SU-DHL-6 (cell line): ENCODE measurements around the gene ARSD.
"Not testable (repeated sequence)": the region's sequence is repeated elsewhere in the genome, so short reads cannot be mapped to it uniquely, and the experiment has no call there.

ENCODE experiments used
- H2AFZ ChIP-seq: fragments of 200-600 bp; sonication (generic); 2 replicates; pipeline ENCODE4 v1.6.1; 2014; ENCODE audit warnings: low read depth, mild to moderate bottlenecking, moderate library complexity, mixed read lengths, antibody characterized with exemption, low read length; ENCODE audit not compliant: severe bottlenecking
- H3F3A ChIP-seq: fragments of 200-600 bp; shearing (Covaris generic); 2 replicates; pipeline ENCODE4 v1.6.0; 2016; ENCODE audit warnings: antibody characterized with exemption, mild to moderate bottlenecking; ENCODE audit not compliant: insufficient read depth
- H3K27ac ChIP-seq: fragments of 200-600 bp; sonication (generic); 2 replicates; pipeline ENCODE4 v1.5.1; 2016; ENCODE audit warnings: low read depth, mild to moderate bottlenecking, low read length, moderate library complexity, mixed read lengths
- H3K27me3 ChIP-seq: fragments of 200-600 bp; sonication (generic), shearing (Covaris generic); 2 replicates; pipeline ENCODE4 v1.6.0; 2014; ENCODE audit warnings: mild to moderate bottlenecking, low read length
- H3K36me3 ChIP-seq: fragments of 200-600 bp; sonication (generic); 2 replicates; pipeline ENCODE4 v1.6.1; 2014; ENCODE audit warnings: mild to moderate bottlenecking, low read length, mixed read lengths
- H3K4me2 ChIP-seq: fragments of 300-600, 200-600 bp; shearing (Covaris generic), sonication (generic); 2 replicates; pipeline ENCODE4 v1.6.0; 2014; ENCODE audit warnings: low read length, low read depth, mild to moderate bottlenecking; ENCODE audit not compliant: poor library complexity, severe bottlenecking
- H3K4me3 ChIP-seq: fragments of 200-600 bp; sonication (generic); 2 replicates; pipeline ENCODE4 v1.5.1; 2014; ENCODE audit warnings: antibody characterized with exemption, low read length, mild to moderate bottlenecking, mixed read lengths; ENCODE audit not compliant: insufficient read depth, poor library complexity, severe bottlenecking
- H3K79me2 ChIP-seq: fragments of 200-600 bp; sonication (generic); 2 replicates; pipeline ENCODE4 v1.6.1; 2014; ENCODE audit warnings: mild to moderate bottlenecking, low read length, moderate library complexity; ENCODE audit not compliant: insufficient read depth
- H3K9ac ChIP-seq: fragments of 200-600 bp; sonication (generic); 2 replicates; pipeline ENCODE4 v1.7.0; 2014; ENCODE audit warnings: mild to moderate bottlenecking, low read length
- H3K9me2 ChIP-seq: fragments of 200-600 bp; sonication (generic); replicated peaks from 2 replicates; pipeline ENCODE4 v1.6.1; 2014; ENCODE audit warnings: low read length; ENCODE audit not compliant: insufficient read depth
- H3K9me3 ChIP-seq: fragments of 200-600 bp; sonication (generic); 2 replicates; pipeline ENCODE4 v1.6.1; 2014; ENCODE audit warnings: low read length, mixed read lengths; ENCODE audit not compliant: insufficient read depth
- H4K20me1 ChIP-seq: fragments of 200-600 bp; sonication (generic); 2 replicates; pipeline ENCODE4 v1.6.1; 2014; ENCODE audit warnings: low read depth, mild to moderate bottlenecking, antibody characterized with exemption, low read length, moderate library complexity, mixed read lengths
- EZH2phosphoT487 ChIP-seq: fragments of 200-600 bp; sonication (generic), shearing (Covaris generic); conservative IDR thresholded peaks from 2 replicates; pipeline ENCODE4 v1.6.1; 2018; ENCODE audit warnings: mild to moderate bottlenecking, antibody characterized with exemption, low read length, moderate library complexity, mixed read lengths
- TF ChIP-seq, protein P1 (sequence below): fragments of 200-600 bp; sonication (generic); IDR thresholded peaks from one replicate; pipeline ENCODE4 v1.5.1; 2017; ENCODE audit warnings: antibody characterized with exemption, mild to moderate bottlenecking, low read length, moderate library complexity; ENCODE audit not compliant: insufficient read depth, poor library complexity, severe bottlenecking

ARSD gene

DNA sequence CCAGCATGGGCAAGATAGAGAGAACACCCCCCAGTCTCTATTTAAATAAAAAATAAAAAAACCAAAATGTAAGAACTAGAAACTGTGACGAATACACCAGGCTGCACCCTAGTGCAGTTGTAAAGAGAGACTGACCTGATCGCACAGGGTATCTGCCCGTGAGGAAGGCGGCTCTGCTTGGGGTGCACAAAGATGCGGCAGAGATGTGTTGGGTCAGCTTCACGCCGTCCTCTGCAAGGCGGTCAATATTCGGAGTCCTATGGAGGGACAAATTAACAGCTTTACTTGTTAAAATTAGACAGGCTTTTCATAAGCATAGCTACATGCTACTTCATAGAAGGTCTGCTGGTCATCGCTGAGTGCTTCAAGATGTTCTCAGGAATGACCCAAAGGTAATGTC, 26.1 kb upstream of the ARSD start:
- no peaks in the 10 kb centered on the region for H3K36me3 ChIP-seq
- H3K9me3 ChIP-seq, result no peaks in the 10 kb centered on the region
- no peaks in the 10 kb centered on the region for H3K79me2 ChIP-seq
- TF ChIP-seq, protein P1, sequence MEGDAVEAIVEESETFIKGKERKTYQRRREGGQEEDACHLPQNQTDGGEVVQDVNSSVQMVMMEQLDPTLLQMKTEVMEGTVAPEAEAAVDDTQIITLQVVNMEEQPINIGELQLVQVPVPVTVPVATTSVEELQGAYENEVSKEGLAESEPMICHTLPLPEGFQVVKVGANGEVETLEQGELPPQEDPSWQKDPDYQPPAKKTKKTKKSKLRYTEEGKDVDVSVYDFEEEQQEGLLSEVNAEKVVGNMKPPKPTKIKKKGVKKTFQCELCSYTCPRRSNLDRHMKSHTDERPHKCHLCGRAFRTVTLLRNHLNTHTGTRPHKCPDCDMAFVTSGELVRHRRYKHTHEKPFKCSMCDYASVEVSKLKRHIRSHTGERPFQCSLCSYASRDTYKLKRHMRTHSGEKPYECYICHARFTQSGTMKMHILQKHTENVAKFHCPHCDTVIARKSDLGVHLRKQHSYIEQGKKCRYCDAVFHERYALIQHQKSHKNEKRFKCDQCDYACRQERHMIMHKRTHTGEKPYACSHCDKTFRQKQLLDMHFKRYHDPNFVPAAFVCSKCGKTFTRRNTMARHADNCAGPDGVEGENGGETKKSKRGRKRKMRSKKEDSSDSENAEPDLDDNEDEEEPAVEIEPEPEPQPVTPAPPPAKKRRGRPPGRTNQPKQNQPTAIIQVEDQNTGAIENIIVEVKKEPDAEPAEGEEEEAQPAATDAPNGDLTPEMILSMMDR, result no peak
- TF ChIP-seq EZH2phosphoT487, result no peak
- no peaks in the 10 kb centered on the region for H4K20me1 ChIP-seq
- no peak overlapping the region for H3K4me2 ChIP-seq
- H3K27ac ChIP-seq, result no peak overlapping the region
- no peaks in the 10 kb centered on the region for H3F3A ChIP-seq
- no peak overlapping the region for H3K4me3 ChIP-seq
- no peak overlapping the region for H2AFZ ChIP-seq
- no peak overlapping the region for H3K9ac ChIP-seq
- H3K27me3 ChIP-seq, result no peaks in the 10 kb centered on the region
- H3K9me2 ChIP-seq, result no peaks in the 10 kb centered on the region

DNA sequence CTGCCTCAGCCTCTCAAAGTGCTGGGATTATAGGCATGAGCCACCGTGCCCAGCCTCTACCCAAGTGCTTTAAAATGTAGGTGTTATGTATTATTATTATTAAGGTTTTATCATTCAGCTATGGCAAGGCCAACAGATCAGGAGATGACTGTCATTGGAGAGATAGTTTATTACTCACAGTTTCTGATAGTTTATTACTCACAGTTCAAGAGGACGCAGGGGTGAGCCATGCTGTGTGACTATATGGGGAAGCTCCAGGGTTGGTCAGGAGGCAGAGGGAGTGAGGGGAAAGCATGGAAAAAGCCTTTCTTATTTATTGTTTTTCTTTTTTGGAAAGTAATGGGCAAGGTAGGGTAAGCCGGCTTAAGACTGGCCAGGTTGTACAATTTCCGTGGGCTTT, 25.4 kb upstream of the ARSD start:
- Histone ChIP-seq H2AFZ (no peak overlapping the region), H3K9me2 (no peaks in the 10 kb centered on the region), H3K27me3 (no peaks in the 10 kb centered on the region), H3F3A (no peaks in the 10 kb centered on the region), H3K9ac (no peak overlapping the region), H3K27ac (no peak overlapping the region), H3K36me3 (no peaks in the 10 kb centered on the region), H3K4me2 (no peak overlapping the region), H3K79me2 (no peaks in the 10 kb centered on the region), H3K9me3 (no peaks in the 10 kb centered on the region), H3K4me3 (no peak overlapping the region), H4K20me1 (no peaks in the 10 kb centered on the region)
- TF ChIP-seq, protein P1, result no peak
- TF ChIP-seq EZH2phosphoT487, result no peak

DNA sequence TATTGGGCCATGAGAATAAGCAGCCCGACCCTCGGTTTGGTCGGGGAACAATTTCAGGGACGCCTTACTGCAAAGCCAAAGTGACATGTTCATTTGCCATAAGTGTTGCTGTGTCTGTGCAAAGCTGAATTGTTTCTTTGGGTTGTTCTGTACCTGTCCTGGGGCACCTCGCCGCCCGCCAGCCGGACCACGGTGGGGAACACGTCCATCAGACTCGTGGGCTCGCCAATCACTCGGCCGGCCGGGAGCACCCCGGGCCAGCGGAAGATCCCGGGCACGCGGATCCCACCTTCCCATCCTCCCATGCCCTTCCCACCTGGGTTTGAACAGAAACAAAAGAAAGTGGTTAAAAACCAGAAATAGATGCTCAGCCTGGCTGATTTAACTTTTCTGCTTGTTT, 8.8 kb upstream of the ARSD start:
- not testable (repeated sequence) for H3K9me3 ChIP-seq, H3K4me2 ChIP-seq, H3K27ac ChIP-seq, H3K4me3 ChIP-seq, H3K27me3 ChIP-seq, H3K9me2 ChIP-seq, H2AFZ ChIP-seq, H3F3A ChIP-seq, H3K9ac ChIP-seq, H3K79me2 ChIP-seq, H3K36me3 ChIP-seq, H4K20me1 ChIP-seq

DNA sequence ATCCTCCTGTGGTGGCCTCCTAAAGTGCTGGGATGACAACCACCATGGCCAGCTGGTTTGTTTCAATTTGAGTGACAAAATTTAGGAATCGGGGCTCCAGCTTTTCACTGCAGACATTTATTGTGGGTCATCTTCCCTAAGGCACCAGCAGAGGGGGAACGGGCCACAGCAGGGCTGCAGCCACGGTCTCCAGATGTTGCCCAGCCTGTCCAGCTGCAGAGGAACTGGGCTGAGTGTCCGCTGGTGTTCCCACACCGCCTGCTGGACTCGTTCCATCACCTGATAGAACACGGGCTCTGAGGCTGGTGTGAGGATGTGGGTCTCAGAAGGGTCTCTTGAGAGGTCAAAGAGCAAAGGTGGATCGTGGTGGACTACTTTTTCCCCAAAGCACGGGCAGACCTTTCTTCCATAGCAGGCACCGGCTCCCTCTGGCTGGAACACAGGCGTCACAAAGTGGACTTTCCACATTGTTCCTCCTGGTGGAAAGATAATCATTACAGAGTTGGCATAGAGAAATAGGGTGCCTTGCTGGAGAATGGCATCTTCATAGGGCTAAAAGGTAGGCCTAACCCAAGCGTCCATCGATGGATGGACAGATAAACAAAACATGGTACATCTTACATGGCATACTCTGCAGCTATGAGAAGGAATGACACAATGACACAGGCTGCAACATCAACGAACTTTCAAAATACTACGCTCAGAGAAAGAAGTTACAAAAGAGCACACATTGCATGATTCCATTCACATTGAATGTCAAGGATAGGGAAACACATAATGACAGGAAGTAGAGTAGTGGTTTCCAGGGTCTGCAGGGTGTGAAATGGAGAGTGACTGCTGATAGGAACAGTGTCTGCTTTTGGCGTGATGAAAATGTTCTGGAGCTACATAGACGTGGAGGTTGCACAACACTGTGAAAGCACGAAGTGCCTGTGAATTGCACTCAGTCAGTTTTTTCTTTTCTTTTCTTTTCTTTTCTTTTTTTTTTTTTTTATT, 5.9 kb upstream of the ARSD start:
- no peaks in the 10 kb centered on the region for H3K27me3 ChIP-seq
- H3F3A ChIP-seq, result no peaks in the 10 kb centered on the region
- H3K36me3 ChIP-seq, result no peaks in the 10 kb centered on the region
- H4K20me1 ChIP-seq, result no peaks in the 10 kb centered on the region
- H3K27ac ChIP-seq, result no peak overlapping the region
- no peak overlapping the region for H3K4me3 ChIP-seq
- H3K4me2 ChIP-seq, result no peak overlapping the region
- no peak overlapping the region for H3K9ac ChIP-seq
- TF ChIP-seq, protein P1, result no peak
- TF ChIP-seq EZH2phosphoT487, result no peak
- no peaks in the 10 kb centered on the region for H3K9me3 ChIP-seq
- H3K79me2 ChIP-seq, result no peaks in the 10 kb centered on the region
- H3K9me2 ChIP-seq, result no peaks in the 10 kb centered on the region
- H2AFZ ChIP-seq, result no peak overlapping the region
